Measurements from ENCODE around the gene RTN1.

Gene RTN1

GRCh38 chr14:59787045-59787674 lies 83.4 kb downstream of the RTN1 start:
- peaks cover 2% of the 10 kb centered on the region for H3K79me2 ChIP-seq
- no peak overlapping the region for H3K4me2 ChIP-seq (ENCODE audit: low read length)
- peaks cover 26% of the 10 kb centered on the region for H3K4me1 ChIP-seq
- no peak overlapping the region for H3K9ac ChIP-seq
- no peaks in the 10 kb centered on the region for H3K36me3 ChIP-seq (ENCODE audit: control insufficient read depth, insufficient read depth, low read length)
- no peaks in the 10 kb centered on the region for H3K9me3 ChIP-seq (ENCODE audit: control insufficient read depth, low read length)
- no peak overlapping the region for H2AFZ ChIP-seq
- H3K27me3 ChIP-seq (ENCODE audit: control insufficient read depth, insufficient read depth, low read length): no peaks in the 10 kb centered on the region
- H3K27ac ChIP-seq: no peak overlapping the region
- no peak overlapping the region for H3K4me3 ChIP-seq (ENCODE audit: low read depth, low read length)
- TF ChIP-seq CTCF (IDR thresholded peaks at IDR 0.05): no peak

DNA sequence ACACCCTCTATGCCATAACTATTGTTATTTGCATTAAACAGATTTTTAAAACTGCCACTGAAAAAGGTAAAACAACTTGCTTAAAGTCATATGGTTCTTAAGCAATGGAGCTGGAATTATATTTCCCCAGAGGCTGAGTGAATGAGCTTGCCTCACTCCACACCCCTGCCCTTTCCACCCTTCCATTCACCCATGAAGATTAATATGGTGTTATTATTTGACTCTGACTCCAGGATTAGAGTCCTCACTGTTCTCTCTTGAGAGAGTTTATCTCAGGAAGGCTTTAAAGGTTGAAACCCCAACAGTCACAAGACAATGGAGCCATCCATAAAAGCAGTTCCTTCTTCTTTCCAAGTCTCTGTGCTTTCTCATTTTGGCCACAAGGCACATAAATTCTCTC lies 84.9 kb downstream of the RTN1 start:
- Histone ChIP-seq H3K4me1 (peaks cover 15% of the 10 kb centered on the region), H3K9ac (no peak overlapping the region), H3K27me3 (ENCODE audit: control insufficient read depth, insufficient read depth, low read length) (no peaks in the 10 kb centered on the region), H3K36me3 (ENCODE audit: control insufficient read depth, insufficient read depth, low read length) (no peaks in the 10 kb centered on the region), H3K9me3 (ENCODE audit: control insufficient read depth, low read length) (no peaks in the 10 kb centered on the region), H3K4me2 (ENCODE audit: low read length) (no peak overlapping the region), H3K27ac (no peak overlapping the region), H2AFZ (no peak overlapping the region), H3K79me2 (peaks cover 2% of the 10 kb centered on the region), H3K4me3 (ENCODE audit: low read depth, low read length) (no peak overlapping the region)
- no peak for TF ChIP-seq CTCF (IDR thresholded peaks at IDR 0.05)

GRCh38 chr14:59782760-59783159 lies 87.8 kb downstream of the RTN1 start:
- no peaks in the 10 kb centered on the region for H3K27me3 ChIP-seq (ENCODE audit: control insufficient read depth, insufficient read depth, low read length)
- no peaks in the 10 kb centered on the region for H3K36me3 ChIP-seq (ENCODE audit: control insufficient read depth, insufficient read depth, low read length)
- H3K9ac ChIP-seq: no peak overlapping the region
- H3K79me2 ChIP-seq: peaks cover 10% of the 10 kb centered on the region
- no peak overlapping the region for H3K4me2 ChIP-seq (ENCODE audit: low read length)
- no peak overlapping the region for H2AFZ ChIP-seq
- H3K4me1 ChIP-seq: peaks cover 12% of the 10 kb centered on the region
- no peaks in the 10 kb centered on the region for H3K9me3 ChIP-seq (ENCODE audit: control insufficient read depth, low read length)
- H3K4me3 ChIP-seq (ENCODE audit: low read depth, low read length): no peak overlapping the region
- H3K27ac ChIP-seq: no peak overlapping the region
- TF ChIP-seq CTCF (IDR thresholded peaks at IDR 0.05): no peak

DNA sequence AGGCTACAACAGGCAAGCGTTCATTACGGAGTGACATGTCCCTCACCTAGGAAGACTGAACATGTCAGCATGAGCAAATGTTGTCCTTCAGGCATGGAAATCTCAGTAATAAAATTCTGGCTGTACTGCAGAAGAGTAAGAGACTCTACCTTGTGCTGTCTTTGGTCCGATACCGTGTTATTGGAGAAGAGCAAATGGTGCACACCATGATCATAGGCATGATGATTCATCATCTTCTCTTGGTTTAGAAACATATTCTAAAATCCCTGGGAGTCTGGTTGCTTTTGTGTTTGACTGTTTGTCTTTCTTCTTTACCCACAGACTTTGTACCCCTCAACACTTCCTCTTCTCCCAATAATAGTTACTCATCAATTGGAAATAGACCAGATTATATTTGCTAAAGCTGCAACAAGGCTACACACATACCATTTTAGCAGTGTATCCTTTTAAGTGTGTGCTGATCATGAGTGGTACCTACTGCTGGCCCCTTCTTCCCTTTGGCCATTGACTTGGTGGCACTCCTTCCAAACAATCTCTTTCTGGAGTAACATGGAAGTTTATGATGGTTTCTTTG lies 93.5 kb downstream of the RTN1 start:
- Histone ChIP-seq H3K27me3 (ENCODE audit: control insufficient read depth, insufficient read depth, low read length) (no peaks in the 10 kb centered on the region), H3K4me1 (no peaks in the 10 kb centered on the region), H3K9me3 (ENCODE audit: control insufficient read depth, low read length) (no peaks in the 10 kb centered on the region), H3K4me3 (ENCODE audit: low read depth, low read length) (no peak overlapping the region), H2AFZ (no peak overlapping the region), H3K9ac (no peak overlapping the region), H3K79me2 (peaks cover 8% of the 10 kb centered on the region), H3K4me2 (ENCODE audit: low read length) (no peak overlapping the region), H3K27ac (no peak overlapping the region), H3K36me3 (ENCODE audit: control insufficient read depth, insufficient read depth, low read length) (no peaks in the 10 kb centered on the region)
- no peak for TF ChIP-seq CTCF (IDR thresholded peaks at IDR 0.05)

DNA sequence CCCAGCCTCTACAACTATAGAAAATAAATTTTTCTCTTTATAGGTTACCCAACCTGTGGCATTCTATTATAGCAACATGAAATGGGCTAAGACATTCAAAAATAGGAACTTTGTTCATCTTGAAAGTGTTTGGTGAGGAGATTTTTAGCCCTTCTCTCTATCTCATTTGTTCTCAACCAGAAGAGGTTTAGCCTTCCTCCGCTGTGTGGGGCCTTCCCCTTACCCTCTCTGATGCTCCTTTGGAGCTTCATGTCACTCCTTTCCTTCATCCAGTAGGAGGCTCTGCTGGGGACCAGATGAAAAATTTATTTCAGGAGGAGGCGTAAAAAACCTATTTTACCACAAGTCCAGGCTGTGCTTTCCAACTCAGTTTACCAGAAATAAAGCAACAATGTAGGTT lies 94.1 kb downstream of the RTN1 start:
- Histone ChIP-seq H3K9me3 (ENCODE audit: control insufficient read depth, low read length) (no peaks in the 10 kb centered on the region), H3K9ac (no peak overlapping the region), H3K4me2 (ENCODE audit: low read length) (no peak overlapping the region), H3K27ac (no peak overlapping the region), H3K27me3 (ENCODE audit: control insufficient read depth, insufficient read depth, low read length) (no peaks in the 10 kb centered on the region), H2AFZ (no peak overlapping the region), H3K79me2 (peaks cover 8% of the 10 kb centered on the region), H3K36me3 (ENCODE audit: control insufficient read depth, insufficient read depth, low read length) (no peaks in the 10 kb centered on the region), H3K4me1 (no peaks in the 10 kb centered on the region), H3K4me3 (ENCODE audit: low read depth, low read length) (no peak overlapping the region)
- TF ChIP-seq CTCF (IDR thresholded peaks at IDR 0.05): no peak
